Measurements from ENCODE around the gene ZDHHC1.

The ZDHHC1 gene

GRCh38 chr16:67447508-67448076, 31.3 kb upstream of the ZDHHC1 start:
- DNase-seq (ENCODE audit: low read depth in 2 of 2) = peak; percentile 17 to 25

DNA sequence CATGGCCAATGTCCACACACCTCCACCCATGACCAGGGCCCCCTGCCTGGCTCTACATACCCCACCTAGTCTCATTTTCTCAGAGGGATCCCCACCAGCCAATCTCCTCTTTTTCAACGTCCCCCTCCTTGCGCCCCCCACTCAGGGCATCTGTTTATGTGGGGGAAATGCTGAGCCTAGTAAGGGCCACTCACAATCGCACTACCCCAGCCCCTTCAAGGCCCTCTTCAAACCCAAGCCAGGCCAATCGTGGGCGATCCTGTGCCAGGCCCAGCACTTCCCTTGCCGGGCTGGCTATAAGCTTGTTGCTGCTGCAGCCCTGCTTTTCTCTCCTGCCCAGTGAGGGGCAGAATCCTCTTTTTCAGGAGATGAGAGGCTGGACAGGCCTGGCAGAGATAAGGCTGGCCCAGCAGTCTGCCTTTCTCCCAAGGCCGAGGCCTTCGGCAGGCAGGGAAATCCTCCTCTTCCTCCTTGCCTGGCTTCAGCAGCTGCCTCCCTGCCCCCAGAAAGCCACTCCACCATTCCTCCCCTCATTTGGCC, 30.8 kb upstream of the ZDHHC1 start:
- DNase-seq (ENCODE audit: low read depth in 2 of 2) = no peak

DNA sequence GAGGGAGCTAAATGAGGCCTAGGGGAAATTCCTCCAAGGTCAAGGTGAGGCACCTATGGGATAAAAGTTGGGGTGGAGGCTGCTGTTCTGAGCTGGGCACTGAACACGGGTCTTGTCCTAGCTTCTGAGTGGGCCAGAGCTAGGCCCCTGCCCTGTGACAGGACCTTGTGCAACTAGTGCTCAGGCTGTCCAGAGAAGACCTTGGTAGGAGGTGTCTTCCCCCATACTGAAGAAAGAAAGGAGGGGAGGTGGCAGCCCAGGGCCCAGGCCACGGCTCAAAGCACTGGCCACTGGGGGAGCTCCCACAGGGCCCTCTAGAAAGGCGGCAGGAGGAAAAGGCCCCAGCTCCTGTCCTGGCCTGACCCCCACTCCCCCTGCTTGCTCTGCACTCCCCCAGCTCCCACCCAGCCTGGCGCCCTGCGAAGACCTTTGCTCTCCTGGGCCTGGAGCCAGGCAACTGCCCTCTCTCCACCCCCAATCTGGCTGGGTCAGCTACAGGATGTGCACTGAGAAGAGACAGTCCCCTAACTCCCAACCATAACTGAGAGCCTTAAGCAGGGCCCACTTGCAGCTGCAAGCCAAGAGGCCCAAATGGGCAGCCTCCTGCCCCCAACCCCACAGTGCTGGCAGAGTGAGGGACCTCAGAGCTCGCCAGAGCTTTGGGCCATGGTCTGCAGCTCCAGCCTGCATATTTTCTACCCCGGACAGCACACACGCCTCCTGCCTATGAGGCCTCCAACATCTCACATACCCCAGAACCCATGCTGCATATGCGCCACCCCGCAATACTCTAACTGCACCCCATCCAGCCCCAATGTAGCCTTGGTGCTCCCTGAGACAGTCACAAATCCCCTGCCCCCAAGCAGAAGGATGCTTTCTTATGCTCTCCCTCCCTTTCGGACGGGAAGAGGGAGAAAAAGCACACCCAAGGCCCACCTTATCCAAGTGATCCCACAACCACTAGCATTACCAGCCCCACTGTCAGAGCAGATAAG, 29.9 kb upstream of the ZDHHC1 start:
- DNase-seq (ENCODE audit: low read depth in 2 of 2) = no peak

DNA sequence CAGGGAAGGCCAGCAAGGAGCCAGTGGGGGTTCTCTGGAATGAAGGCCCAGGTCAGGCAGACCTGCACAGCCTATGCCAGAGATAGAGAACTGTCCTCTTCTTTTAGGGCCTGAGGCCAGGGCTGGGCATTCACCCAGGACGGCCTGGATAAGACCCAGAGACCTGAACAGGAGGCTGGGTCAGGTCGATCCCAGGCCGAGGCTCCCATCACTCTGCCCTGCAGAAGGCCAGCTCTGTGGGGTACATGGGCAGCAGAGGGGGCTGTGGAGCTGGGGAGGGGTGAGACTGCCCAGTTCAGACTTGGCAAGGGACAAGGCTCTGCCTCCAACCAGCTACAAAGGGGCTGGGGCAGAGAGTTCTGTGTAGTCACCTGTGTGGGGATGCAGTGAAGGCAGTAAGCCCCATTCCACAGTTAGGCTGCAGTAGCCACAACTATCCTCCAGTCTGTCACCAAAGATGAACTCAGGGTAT, 29.2 kb upstream of the ZDHHC1 start:
- no peak for DNase-seq (ENCODE audit: low read depth in 2 of 2)

DNA sequence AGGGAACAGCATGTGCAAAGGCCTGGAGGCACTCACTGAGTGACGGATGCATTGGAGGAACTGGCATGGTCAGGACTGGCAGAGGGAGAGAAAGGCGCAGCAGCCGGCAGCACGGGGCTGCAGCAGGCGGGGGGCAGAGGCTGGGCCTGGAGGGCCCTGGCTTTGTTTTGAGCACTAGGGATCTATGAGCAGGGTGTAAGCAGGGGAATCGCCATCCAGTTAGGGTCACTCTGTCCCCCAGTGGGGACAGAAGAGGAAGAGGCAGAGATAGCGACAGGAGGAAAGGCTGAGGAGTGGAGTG, 28.8 kb upstream of the ZDHHC1 start:
- no peak for DNase-seq (ENCODE audit: low read depth in 2 of 2)

- no peak for DNase-seq (ENCODE audit: low read depth in 2 of 2)
These were observed 28.2 kb upstream of the ZDHHC1 start for GRCh38 chr16:67444259-67445125.

- DNase-seq (ENCODE audit: low read depth in 2 of 2) = no peak
These were observed 27.0 kb upstream of the ZDHHC1 start for GRCh38 chr16:67443265-67443664.

GRCh38 chr16:67442581-67443255, 26.4 kb upstream of the ZDHHC1 start:
- DNase-seq (ENCODE audit: low read depth in 2 of 2) = no peak

DNA sequence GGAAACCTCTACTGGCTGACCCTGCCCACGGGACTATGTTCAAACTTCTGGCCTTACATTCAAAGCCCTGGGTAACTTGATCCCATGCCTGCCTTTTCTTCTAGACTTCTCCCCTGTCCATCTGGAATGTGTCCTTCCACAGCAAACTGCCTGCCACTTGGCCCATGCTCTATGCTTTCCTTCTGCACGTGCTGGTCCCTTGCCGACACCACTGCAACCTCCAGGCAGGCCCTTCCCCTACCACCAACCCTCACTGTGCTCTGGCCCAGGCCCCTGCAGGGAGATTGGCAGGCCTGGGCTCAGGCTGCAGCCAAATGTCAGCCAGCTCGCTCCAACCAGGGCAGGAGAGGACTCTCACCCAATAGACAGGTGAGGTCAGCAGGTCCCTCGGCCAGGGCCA, 25.6 kb upstream of the ZDHHC1 start:
- DNase-seq (ENCODE audit: low read depth in 2 of 2) = no peak

- no peak for DNase-seq (ENCODE audit: low read depth in 2 of 2)
These were observed 25.0 kb upstream of the ZDHHC1 start for GRCh38 chr16:67441271-67441753.

GRCh38 chr16:67438824-67439393, 22.6 kb upstream of the ZDHHC1 start:
- DNase-seq (ENCODE audit: low read depth in 2 of 2) = no peak

DNA sequence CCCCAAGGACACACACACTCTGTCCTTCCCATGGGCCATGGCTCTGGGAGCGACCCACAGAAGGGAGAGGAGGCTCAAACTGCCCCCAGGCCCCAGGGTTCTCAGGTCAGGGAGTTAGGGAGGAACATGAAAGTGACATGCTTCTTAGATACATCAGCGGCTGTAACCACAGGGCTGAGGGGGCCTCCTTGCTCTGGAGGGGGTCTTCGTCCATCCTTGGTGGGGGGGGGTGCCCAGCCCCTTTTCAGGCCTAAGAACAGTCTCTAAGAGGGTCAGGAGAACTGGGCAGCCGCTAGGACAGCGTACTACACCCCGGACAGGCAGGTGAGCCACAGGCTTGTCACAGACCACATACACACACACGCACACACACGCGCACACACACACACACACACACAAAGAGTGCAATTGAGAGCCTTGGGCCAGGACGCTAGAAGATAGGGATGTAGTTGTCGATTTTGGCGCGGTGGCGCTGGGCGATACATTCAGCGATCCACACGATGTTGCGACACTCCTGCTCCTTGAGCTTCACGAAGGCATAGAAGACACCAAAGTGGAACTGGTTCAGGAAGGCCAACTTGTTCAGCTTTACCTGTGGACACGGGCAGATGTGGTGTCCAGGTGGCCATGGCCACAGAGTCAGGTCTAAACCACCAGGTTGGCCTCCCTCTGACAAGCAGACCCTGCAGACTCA, 22.0 kb upstream of the ZDHHC1 start:
- DNase-seq (ENCODE audit: low read depth in 2 of 2) = no peak

GRCh38 chr16:67437513-67437912, 21.2 kb upstream of the ZDHHC1 start:
- no peak for DNase-seq (ENCODE audit: low read depth in 2 of 2)

GRCh38 chr16:67436640-67437193, 20.4 kb upstream of the ZDHHC1 start:
- DNase-seq (ENCODE audit: low read depth in 2 of 2) = no peak

DNA sequence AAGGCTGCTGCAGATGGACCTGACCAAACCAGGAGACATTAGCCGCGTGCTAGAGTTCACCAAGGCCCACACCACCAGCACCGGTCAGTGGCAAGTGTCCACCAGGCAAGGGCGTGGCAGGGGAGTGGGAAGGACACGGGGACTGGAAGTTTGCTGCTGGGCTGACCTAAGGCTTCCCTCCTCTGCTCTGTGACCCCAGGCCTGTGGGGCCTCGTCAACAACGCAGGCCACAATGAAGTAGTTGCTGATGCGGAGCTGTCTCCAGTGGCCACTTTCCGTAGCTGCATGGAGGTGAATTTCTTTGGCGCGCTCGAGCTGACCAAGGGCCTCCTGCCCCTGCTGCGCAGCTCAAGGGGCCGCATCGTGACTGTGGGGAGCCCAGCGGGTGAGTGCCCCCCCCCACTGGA, 19.5 kb upstream of the ZDHHC1 start:
- DNase-seq (ENCODE audit: low read depth in 2 of 2) = no peak

DNA sequence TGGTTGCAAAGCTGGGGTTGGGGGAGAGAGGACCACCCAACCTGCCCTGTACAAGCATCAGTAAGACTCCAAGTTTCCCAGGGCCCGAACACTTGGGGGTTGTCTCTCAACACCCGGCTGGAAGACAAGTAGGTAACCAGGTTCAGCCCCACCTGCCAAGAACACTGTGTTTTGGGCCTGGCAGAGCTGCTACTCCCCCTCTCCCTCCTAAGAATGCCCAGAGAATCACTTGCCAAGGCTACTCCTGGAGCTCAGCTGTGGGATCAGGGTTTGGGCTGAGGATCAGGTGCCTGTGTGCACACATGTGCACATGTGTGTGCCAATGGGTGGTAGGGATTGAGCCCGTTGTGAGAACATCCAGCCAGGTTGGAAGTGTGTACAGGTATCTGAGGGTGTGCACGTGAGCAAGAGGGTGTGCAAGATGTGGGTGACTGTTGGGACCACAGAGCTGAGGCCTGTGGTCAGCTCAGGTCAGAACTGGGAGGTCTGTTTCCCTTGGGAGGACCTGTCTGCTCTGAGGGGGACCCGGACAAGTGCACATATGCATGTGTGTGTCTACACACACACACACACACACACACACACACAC, 16.9 kb upstream of the ZDHHC1 start:
- no peak for DNase-seq (ENCODE audit: low read depth in 2 of 2)

DNA sequence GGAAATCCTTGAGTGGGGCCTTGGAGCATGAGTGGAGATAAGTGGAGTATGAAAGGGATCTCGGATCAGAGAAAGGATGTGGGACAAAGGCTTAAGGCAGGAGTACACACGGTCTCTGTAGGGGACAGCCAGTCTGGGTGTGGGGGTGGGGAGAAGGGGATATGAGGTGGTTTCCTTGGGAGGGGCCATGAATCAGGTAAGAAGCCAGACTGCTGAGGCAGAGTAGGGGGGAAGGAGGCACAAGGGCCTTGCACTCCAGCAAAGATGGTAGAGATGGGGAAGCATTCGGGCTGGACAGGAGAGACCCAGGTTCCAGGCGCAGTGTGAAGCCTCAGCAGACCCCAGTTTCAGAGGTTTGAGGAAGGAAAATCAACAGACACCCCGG, 16.2 kb upstream of the ZDHHC1 start:
- no peak for DNase-seq (ENCODE audit: low read depth in 2 of 2)

DNA sequence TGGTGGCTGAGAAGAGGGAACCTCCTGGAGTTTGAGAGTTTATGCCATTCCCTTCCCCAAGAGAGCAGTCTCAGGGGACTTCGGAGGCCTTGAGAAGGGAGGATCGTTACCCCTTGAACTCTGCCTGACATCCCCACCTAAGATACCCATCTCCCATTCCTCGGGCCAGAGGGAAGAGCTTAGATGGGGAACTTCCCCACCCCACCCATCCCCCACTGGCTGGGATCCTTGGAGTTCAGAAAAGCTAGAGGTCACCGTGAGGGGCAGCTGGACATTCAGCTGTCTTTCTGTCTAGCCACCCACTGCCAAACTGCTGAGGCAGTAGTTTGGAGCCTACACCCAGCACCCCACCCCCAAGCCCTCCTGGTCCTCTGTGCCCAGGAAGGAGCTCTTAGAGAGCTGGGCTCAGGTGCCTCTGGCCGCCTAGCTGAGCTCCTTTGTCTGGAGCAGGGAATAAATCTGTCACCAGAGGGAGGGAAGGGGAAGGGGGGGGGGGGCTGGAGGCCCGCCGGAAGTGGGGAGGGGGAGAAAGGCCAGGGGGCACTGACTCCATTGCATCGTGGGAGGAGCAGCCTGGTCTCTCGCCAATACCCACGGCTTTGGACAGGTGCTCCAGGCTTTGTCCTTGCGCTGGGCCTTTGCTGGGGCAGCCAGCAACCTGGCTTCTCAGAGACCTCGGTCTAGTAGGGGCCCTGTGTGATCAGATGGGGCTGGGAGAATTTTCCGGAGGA, 15.7 kb upstream of the ZDHHC1 start:
- DNase-seq (ENCODE audit: low read depth in 2 of 2) = no peak
